ENCODE results near the gene AKAP10. TPM values are rescaled to one million over a fixed set of nuclear protein-coding genes. Genes with fewer than 3 reads are reported as not detected.

The AKAP10 gene
- total RNA-seq, 1 experiment from 2014 or later, result 23.3 TPM

GRCh38 chr17:19987897-19988296 is 10.3 kb upstream of the AKAP10 start:
- ChIA-PET CTCF (no interaction called here), POLR2A (ENCODE audit: unreplicated experiment) (no interaction called here)
- Histone ChIP-seq H3K9me2 (replicated peaks; ENCODE audit: low read length) (no peaks in the 10 kb centered on the region), H3K4me3 (ENCODE audit: low read length) (no peak overlapping the region), H3K79me2 (ENCODE audit: low read length) (no peaks in the 10 kb centered on the region), H3K9ac (ENCODE audit: low read length) (no peak overlapping the region), H3K9me3 (ENCODE audit: low read length) (no peaks in the 10 kb centered on the region), H3K27me3 (ENCODE audit: low read length) (no peaks in the 10 kb centered on the region), H2AFZ (ENCODE audit: low read length) (no peak overlapping the region), H3K4me1 (ENCODE audit: insufficient read depth, low read length) (no peaks in the 10 kb centered on the region; the same call in 1 of the 2 replicates), H3K27ac (ENCODE audit: low read length) (no peak overlapping the region), H3F3A (ENCODE audit: low read length, unreplicated experiment) (no peaks in the 10 kb centered on the region), H3K4me2 (ENCODE audit: low read length) (no peak overlapping the region), H3K36me3 (ENCODE audit: low read depth, low read length) (no peaks in the 10 kb centered on the region), H4K20me1 (ENCODE audit: low read length) (no peaks in the 10 kb centered on the region)
- no TSS peak for BruUV-seq (replicated peaks)
- DNase-seq (no peak), ATAC-seq (no peak)
- intact Hi-C loops (cut with micrococcal nuclease), result no loop called here
- TF ChIP-seq, protein P1, sequence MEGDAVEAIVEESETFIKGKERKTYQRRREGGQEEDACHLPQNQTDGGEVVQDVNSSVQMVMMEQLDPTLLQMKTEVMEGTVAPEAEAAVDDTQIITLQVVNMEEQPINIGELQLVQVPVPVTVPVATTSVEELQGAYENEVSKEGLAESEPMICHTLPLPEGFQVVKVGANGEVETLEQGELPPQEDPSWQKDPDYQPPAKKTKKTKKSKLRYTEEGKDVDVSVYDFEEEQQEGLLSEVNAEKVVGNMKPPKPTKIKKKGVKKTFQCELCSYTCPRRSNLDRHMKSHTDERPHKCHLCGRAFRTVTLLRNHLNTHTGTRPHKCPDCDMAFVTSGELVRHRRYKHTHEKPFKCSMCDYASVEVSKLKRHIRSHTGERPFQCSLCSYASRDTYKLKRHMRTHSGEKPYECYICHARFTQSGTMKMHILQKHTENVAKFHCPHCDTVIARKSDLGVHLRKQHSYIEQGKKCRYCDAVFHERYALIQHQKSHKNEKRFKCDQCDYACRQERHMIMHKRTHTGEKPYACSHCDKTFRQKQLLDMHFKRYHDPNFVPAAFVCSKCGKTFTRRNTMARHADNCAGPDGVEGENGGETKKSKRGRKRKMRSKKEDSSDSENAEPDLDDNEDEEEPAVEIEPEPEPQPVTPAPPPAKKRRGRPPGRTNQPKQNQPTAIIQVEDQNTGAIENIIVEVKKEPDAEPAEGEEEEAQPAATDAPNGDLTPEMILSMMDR (conservative IDR thresholded peaks at IDR 0.05; ENCODE audit: low read depth, low read length), result no peak
- TF ChIP-seq EZH2phosphoT487 (IDR thresholded peaks at IDR 0.05; ENCODE audit: borderline replicate concordance, low read length) (no peak), EZH2 (IDR thresholded peaks at IDR 0.05; ENCODE audit: low read length, unreplicated experiment) (no peak)

- H3K27me3 ChIP-seq (ENCODE audit: low read length), result no peaks in the 10 kb centered on the region
- no peaks in the 10 kb centered on the region for H3K9me3 ChIP-seq (ENCODE audit: low read length)
- H2AFZ ChIP-seq (ENCODE audit: low read length), result peak overlapping the region; percentile 42; the same call in 1 of the 2 replicates
- H3K79me2 ChIP-seq (ENCODE audit: low read length), result no peaks in the 10 kb centered on the region
- ChIA-PET CTCF (no interaction called here), POLR2A (ENCODE audit: unreplicated experiment) (no interaction called here)
- no peak overlapping the region for H3K4me2 ChIP-seq (ENCODE audit: low read length)
- H3K27ac ChIP-seq (ENCODE audit: low read length), result no peak overlapping the region
- H3K9me2 ChIP-seq (replicated peaks; ENCODE audit: low read length), result no peaks in the 10 kb centered on the region
- TF ChIP-seq, protein P1 (conservative IDR thresholded peaks at IDR 0.05; ENCODE audit: low read depth, low read length), result no peak
- TF ChIP-seq EZH2 (IDR thresholded peaks at IDR 0.05; ENCODE audit: low read length, unreplicated experiment) (no peak), EZH2phosphoT487 (IDR thresholded peaks at IDR 0.05; ENCODE audit: borderline replicate concordance, low read length) (no peak)
- no peak overlapping the region for H3K9ac ChIP-seq (ENCODE audit: low read length)
- intact Hi-C loops (cut with micrococcal nuclease), result no loop called here
- H3K4me3 ChIP-seq (ENCODE audit: low read length), result no peak overlapping the region
- no peaks in the 10 kb centered on the region; the same call in 1 of the 2 replicates for H3K4me1 ChIP-seq (ENCODE audit: insufficient read depth, low read length)
- no peak for ATAC-seq
- no TSS peak for BruUV-seq (replicated peaks)
- H4K20me1 ChIP-seq (ENCODE audit: low read length), result no peaks in the 10 kb centered on the region
- no peak for DNase-seq
- no peaks in the 10 kb centered on the region for H3K36me3 ChIP-seq (ENCODE audit: low read depth, low read length)
- H3F3A ChIP-seq (ENCODE audit: low read length, unreplicated experiment), result no peaks in the 10 kb centered on the region
These were observed 9.6 kb upstream of the AKAP10 start for GRCh38 chr17:19986941-19987861.

Measured in PC-3 (cell line).